Stimulated activated CD4-positive, alpha-beta T cell treated with anti-CD3 and anti-CD28 coated beads, TNF-alpha, amount 100 ng/mL, for 24 hours (primary cell): ENCODE results near the gene GNPTAB.
A peak's percentile ranks its signal among the peaks of the same experiment; 100 is the strongest.
"Not testable (repeated sequence)": the region's sequence is repeated elsewhere in the genome, so short reads cannot be mapped to it uniquely, and the experiment has no call there.

Source experiments
- DNase-seq, 3 experiments: peaks; one replicate each; pipeline ENCODE4 v3.0.0-alpha.2; 2020; ENCODE audit warnings: low read depth in 3 of 3

Gene GNPTAB

GRCh38 chr12:101852998-101853397 is 22.2 kb upstream of the GNPTAB start:
- DNase-seq: no peak

- DNase-seq: no peak
Measured at GRCh38 chr12:101850199-101850598, 19.4 kb upstream of the GNPTAB start.

GRCh38 chr12:101847325-101847724 is 16.6 kb upstream of the GNPTAB start:
- DNase-seq: no peak

GRCh38 chr12:101845137-101845711 is 14.5 kb upstream of the GNPTAB start:
- no peak for DNase-seq

- no peak for DNase-seq
Measured at GRCh38 chr12:101841069-101841468, 10.3 kb upstream of the GNPTAB start.

GRCh38 chr12:101839324-101840283 is 8.8 kb upstream of the GNPTAB start:
- peak; percentile 47 to 62 (median 47) for DNase-seq

- DNase-seq: no peak
Measured at GRCh38 chr12:101838628-101839323, 8.0 kb upstream of the GNPTAB start.

- DNase-seq: no peak
Measured at GRCh38 chr12:101832030-101832429, 1.3 kb upstream of the GNPTAB start.

- no peak for DNase-seq
Measured at GRCh38 chr12:101829639-101830366, 956 bp downstream of the GNPTAB start.

GRCh38 chr12:101828463-101829196 is 2.1 kb downstream of the GNPTAB start:
- DNase-seq: no peak

GRCh38 chr12:101826766-101827368 is 3.9 kb downstream of the GNPTAB start:
- no peak for DNase-seq

- DNase-seq: no peak
Measured at GRCh38 chr12:101824831-101825230, 5.9 kb downstream of the GNPTAB start.

- DNase-seq: peak; percentile 28 to 45 (median 43)
Measured at GRCh38 chr12:101823891-101824290, 6.9 kb downstream of the GNPTAB start.

- DNase-seq: no peak
Measured at GRCh38 chr12:101823039-101823438, 7.7 kb downstream of the GNPTAB start.

GRCh38 chr12:101819467-101819866 is 11.3 kb downstream of the GNPTAB start:
- no peak for DNase-seq

GRCh38 chr12:101818689-101819088 is 12.1 kb downstream of the GNPTAB start:
- DNase-seq: not testable (repeated sequence)

GRCh38 chr12:101813117-101813516 is 17.6 kb downstream of the GNPTAB start:
- DNase-seq: no peak

GRCh38 chr12:101812716-101813115 is 18.0 kb downstream of the GNPTAB start:
- not testable (repeated sequence) for DNase-seq

- not testable (repeated sequence) for DNase-seq
Measured at GRCh38 chr12:101811342-101811741, 19.4 kb downstream of the GNPTAB start.

- DNase-seq: no peak
Measured at GRCh38 chr12:101809208-101809607, 21.6 kb downstream of the GNPTAB start.

GRCh38 chr12:101806265-101806664 is 24.5 kb downstream of the GNPTAB start:
- no peak for DNase-seq
